NCI-H146 treated with DMSO at 0.1 percent for 48 hours (cell line): ENCODE results near the gene CRIP2.
A peak's percentile ranks its signal among the peaks of the same experiment; 100 is the strongest.

Experiments used
- DNase-seq: peaks from one replicate; lab custom pipeline; 2025; ENCODE audit not compliant: unreplicated experiment; lab: John Stamatoyannopoulos, UW

Gene CRIP2

DNA sequence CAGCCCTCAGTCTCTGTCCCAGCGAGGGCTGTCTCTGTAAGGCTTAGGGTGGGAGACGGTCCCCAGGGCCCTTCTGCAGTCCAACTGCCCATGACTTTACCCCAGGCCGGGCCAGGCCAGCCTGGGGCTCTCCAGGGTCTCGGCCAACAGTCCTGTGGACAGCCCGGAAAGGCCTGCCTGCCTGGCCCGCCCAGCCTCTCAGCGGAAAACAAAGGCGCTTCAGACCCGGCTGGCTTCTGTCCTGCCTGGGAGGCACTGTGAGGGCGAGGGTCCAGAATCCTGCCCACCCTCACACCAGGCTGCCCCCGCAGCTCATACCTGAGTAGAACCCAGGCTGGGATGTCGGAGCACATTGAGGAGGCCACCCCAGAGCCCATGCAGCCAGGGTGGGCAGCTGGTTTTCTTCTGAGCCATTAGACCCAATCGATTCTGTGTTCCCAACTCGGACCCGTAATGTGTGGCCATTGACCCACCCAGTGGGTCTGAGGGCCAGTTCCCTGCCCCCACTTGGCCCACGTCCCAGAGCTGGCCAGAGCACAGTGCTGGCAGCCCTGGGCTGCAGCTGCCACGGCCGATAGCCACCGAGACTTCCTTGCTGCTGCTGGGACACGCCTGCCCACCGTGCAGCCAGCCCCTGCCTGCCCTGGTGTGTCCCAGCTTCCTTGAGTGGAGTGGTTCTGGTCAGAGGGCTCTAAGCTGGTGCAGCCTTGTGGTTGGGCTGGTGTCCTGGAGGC lies 1.6 kb downstream of the CRIP2 start:
- no peak for DNase-seq

DNA sequence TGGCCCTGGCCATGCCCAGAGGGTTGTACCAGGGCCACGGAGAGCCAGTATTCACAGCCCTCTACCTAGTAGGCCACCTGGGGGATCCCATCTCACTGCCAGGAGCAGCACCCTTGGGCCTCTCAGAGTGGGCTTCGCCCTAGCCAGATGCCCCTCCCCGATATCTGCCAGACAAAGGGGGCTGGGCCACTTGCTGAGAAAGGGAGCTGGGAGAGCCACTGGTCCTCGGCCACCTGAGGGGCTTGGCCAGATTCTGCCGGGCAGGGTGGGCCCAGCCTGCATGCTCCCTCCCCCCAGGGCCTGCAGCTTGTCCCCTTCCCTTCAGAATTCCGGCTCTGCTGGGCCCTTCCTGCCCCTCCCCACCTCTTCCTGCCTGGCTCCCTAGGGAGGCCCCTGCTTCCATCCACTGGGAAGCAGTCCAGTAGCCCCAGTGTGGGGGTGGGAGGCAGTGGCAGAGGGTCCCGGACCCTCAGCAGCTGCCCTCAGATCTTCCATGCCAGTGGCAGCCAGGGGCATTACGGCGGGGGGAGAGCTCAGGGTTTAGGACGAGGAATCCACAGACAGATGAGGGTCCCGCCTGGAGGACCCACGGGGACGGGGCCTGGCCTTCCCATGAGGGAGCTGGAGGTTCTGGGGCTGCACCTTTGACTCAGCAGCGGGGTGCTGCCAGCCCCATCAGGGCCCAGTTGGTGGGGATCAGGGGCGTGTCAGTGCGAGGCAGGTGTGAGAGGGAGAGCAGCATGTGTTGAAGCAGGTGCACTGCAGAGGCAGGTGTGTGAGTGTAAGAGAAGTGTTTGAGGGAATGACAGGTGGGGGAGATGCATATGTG lies 2.4 kb downstream of the CRIP2 start:
- no peak for DNase-seq

DNA sequence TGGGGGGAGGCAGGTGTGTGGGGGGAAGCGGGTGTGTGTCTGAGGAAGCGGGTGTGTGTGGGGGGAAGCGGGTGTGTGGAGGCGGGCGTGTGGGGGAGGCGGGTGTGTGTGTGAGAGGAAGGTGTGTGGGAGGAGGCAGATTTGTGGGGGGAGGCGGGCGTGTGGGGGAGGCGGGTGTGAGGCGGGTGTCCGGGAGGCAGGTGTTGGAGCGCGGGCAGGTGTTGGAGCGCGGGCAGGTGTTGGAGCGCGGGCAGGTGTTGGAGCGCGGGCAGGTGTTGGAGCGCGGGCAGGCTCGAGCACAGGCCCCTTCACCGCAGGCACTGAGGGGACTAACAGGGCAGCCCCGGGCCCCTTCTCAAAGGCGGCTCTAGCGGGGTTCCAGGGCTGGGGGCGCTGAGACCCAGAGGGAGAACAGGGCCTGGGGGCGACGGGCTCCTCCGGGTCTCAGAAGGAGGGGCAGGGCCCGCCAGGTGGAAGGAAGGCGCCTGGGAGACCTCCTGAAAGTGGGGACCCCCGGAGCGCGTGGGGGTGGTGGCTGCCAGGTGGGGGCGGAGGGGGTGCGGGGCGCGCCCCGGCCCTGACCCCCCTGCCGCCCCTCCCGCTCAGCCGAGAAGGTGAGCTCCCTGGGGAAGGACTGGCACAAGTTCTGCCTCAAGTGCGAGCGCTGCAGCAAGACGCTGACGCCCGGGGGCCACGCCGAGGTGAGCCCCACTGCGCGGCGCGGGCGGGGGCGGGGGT lies 3.2 kb downstream of the CRIP2 start:
- no peak for DNase-seq

DNA sequence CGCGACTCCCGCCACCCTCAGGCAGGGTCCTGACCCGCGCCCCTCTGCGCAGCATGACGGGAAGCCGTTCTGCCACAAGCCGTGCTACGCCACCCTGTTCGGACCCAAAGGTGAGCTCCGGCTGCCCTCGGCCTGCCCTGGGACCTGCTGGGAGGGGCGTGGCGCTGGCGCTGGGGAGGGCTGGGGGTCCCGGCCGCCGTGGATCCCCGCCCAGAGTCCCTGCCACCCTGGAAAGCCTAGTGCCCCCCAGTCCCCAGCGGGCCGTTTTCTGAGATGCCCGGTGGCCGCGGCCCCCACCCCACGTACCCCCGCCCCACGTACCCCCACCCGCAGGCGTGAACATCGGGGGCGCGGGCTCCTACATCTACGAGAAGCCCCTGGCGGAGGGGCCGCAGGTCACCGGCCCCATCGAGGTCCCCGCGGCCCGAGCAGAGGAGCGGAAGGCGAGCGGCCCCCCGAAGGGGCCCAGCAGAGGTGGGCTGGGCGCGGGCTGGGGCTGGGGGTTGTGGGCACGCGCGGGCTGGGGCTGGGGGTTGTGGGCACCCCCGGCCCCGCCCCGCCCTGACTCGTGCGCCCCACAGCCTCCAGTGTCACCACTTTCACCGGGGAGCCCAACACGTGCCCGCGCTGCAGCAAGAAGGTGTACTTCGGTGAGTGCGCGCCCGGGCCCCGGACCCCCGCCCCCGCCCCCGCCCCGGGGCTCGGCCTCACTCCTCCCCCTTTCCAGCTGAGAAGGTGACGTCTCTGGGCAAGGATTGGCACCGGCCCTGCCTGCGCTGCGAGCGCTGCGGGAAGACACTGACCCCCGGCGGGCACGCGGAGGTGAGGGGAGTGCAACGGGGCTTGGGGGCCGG lies 4.0 kb downstream of the CRIP2 start:
- no peak for DNase-seq

DNA sequence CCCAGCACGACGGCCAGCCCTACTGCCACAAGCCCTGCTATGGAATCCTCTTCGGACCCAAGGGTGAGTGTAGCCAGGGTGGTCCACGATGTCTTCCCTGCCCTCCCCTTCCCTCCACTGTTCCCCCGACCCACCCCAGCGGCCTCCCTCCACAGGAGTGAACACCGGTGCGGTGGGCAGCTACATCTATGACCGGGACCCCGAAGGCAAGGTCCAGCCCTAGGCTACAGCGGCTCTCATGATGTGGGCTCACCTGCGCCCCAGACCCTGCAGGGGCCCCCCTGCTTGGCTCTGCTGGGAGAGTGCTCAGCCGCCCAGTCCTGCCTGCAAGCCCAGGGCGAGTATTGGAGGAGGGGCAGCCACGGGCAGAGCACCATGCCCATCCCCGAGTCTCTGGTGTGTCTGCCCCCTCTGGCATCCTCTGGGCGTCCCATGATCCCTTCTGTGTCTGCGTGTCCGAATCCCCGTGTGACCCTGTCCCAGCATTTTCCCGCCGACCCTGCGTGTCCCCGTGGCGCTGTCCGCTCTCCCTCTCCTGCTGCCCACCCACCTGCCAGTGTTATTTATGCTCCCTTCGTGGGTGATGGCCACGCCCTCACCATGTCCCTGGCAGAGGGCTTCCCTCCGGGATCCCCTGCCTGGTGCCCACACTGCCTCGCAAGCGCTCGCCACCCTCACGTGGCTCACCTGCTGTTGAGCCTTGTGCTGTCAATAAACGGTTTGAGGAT lies 5.0 kb downstream of the CRIP2 start:
- DNase-seq = no peak

DNA sequence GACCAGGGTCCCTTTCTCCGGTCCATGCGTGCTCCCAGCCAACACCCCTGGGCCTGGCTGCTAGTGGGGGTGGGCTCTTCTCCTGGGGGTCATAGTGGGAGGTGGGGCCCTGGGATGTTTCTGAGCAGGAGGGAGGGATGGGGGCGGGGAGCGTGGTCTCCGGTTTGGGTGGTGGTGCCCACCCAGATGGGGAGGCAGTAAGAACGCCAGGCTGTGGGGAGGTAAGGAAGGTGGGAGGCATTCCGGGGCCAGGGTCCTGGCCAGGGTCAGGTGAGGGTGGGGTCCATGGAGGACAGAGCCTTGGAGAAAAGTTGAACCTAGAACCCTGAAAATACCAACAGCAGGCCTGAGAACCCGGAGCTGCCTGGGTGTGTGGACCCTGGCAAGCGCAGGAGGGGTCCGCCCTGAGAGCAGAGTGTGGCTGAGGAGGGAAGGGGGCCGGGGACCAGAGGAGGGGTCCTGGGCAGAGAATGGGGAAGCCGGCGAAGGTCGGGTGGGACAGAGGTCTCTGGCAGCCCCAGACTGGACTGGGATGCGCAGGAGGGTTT lies 5.7 kb downstream of the CRIP2 start:
- DNase-seq = no peak

DNA sequence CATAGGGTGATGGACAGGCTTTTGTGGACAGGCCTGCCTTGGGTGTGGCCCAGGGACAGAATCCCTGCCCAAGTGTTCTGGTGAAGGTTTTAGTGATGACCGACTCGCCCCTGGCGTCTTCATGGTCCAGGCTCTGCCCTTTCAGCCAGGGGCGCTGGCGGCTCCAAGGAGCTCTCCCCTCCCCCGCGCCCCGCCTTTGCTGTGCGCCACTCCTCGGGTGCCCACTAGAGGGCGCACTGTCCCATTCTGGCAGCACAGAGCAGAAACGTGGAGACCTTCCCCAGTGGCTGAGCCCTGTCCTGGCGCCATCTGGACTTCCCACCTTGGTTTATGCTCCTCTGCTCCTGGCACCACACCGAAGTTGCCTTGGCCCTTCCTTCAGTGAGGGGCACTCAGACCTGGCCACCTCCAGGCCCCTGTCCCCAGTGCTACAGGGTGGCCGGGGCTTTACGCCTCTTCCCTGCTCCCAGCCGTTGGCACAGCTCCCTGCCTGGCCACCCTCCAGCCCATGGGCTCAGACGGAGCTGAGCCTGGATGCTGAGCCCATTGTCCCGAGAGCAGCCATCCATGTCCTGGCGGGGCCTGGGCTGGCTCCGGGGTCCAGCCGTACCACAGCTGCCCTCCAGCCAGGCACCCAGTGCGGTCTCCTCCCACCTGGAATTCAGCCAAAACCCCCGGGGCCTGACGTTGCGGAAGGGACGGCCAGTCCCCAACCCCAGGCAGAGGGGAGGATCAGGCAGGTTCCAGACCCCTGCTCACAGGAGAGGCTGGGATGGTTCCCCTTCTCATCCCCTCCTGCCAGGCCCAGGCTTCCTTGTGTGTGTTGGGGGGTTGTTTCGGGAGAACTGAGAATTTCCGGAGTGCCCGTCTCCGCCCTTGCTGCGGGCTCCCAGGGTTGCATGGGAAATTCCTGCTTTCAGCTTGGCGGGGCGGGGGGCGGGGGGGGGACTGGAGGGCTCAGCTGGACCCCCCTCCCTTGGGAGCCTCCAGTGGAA lies 6.5 kb downstream of the CRIP2 start:
- DNase-seq = peak; percentile 84

DNA sequence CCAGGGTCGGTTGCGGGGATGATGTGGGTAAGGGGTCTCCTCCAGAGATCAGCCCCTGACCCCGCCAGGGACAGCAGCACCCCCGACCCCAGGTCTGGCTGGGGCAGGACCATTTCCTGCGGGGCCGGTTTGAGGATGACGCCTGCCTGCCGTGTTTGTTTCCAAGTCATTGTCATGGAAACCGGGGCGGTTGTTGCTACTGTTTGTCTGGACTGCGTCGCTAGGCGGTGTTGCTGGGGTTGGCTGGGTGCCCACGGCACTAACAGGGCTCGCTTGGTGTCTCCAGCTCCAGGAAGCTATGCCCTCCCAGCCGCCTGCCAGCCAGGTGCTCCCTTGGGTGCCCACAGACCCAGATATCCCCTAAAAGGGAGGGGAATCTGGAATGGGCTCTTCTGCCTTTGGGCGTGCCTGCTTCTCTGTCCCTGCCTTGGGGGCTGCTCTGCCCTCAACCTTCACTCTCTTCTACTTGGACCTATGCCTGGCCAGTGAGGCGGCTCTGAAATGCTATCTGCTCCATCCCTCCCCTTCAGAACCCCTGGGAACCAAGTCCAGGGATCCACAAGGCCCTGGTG lies 7.4 kb downstream of the CRIP2 start:
- peak; percentile 91 for DNase-seq

DNA sequence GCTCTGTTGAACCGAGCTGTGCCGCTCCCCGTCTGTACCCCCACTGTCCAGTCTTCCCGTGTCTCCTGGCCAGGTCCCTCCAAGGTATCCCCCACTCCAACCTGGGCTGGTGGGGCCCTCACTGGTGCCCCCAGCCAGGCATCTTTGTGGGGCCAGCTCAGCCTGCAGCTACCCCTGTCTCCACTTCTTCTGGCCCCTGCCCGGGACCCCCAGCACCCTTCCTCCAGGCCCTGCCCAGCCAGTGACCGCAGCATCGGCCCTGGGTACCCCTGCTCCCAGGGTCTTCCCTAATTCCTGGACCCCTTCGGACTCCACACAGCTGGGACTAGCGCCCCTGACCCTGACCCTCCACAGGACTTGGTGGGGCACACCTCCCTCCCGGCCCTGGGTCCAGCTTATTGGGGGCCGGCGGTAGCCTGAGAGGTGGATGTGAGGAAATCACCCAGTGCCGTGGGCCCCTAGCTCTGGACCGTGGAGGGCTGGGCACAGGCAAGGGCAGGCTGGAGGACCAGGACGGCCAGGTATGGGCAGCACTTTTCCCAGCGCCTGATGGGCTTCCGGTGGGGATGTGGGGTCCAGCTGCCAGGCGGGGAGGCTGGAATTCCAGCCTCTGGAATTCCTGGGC lies 8.0 kb downstream of the CRIP2 start:
- no peak for DNase-seq

DNA sequence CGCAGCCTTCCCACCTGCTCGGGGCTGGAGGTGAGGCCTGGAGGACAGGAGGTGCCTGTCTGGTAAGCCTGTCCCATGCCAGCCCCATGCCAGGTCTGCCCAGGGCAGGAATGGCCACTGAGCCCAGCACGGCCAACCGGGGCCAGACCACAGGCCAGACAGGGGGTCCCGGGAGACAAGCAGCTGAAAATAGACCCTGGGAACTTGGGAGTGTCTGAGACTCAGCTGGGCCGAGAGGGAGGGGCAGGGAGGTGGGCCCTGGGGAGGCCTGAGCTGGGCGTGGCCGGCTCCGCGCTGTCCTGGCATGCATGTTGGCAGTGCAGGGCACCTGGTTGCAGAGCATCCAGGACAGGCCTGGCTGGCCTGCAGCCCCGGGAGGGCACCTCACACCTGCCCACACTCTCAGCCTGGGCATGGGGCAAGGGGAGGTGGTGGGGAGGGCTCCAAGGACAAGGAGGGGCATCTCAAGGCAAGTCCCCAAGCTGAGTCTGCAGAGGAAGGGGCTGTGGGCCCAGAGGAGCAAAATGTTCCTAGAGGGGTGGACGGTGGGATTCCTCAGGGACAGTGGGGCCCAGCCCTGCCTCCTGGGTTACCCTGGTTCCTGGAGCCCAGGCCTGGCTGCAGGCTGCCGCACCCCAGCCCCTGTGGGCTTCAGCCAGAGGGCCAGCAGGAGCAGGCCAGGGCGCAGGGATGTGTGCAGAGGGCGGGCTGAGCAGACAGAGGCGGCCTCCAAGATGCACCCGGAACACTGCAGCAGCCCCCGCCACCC lies 8.9 kb downstream of the CRIP2 start:
- DNase-seq = no peak

DNA sequence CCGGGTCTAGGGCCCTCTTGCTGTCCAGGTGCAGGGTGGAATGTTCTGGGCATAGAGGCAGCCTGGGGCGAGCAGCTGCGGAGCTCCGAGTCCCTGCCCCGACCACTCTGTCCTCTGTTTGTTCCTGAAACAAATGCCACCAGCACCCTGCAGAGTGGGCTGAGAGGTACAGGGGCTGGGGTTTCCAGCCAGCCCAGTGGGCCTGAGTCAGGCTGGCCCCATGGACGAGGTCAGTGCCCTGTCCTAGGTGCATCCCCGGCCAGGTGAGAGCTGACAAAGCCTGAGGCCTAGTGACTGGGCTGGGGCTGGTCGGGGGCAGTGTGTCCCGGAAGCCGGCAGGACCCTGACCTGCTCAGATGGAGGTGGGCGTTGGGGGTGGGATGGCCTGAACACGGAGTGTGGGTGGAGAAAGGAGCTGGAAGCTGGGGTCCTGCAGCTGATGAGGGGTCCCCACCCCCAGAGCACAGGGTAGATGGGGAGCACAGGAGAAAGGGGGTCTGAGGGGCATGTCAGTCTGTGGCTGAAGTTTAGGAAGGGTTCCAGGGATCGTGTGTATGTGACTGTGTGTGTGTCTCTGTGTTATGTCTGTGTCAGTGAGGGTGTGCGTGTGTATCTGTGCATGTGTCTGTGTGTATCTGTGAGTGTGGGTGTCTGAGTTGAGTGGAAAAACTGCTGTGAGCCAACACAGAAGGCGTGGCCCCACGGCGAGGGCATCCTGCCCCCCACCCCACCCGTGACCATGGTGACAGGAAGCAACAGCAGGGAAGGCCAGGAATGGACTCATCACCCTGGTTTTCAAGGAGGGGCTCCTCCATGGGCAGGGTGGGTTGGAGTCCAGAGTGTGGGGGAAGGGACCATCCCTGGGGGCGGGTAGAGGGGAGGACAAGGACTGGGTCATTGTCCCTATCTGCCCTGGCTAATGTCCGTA lies 9.7 kb downstream of the CRIP2 start:
- no peak for DNase-seq

DNA sequence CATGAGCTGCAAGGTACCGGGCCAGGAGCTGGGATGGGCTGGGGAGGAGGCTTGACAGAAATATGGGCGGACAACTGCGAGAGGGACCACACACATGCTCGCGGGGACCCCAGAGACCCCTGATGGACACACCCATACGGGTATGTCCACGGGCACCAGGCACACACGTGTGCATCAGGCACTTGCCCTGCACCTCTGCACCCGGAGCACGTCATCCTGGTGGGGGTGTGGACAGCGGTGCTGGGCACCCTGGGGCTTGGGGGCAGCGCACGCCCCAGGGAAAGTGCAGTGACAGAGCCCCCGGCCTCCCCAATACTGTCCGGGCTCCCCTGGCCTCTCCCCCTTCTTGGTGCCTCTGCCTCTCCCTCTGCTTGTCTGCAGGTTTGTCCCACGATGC lies 10.4 kb downstream of the CRIP2 start:
- no peak for DNase-seq

DNA sequence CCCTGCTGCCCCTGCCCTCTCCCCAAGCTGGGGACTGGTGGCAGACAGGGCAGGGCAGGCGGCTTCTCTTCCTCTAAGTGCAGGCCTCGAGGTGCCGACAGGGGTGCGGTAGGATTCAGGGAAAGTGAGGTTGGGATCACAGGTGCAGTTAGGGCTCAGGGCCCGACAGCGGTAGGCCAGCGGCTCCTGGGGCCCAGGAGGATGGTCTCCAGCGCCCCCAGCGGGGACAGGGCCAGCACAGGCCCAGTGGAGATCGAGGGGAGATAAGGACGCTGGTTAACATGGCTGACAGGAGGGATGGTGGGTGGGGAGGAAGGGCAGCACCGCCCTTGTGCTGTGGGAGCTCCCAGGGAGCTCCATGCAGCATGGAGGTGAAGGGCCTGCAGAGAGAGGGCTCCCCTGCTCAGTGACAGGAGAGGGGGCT lies 11.1 kb downstream of the CRIP2 start:
- DNase-seq = peak; percentile 57

DNA sequence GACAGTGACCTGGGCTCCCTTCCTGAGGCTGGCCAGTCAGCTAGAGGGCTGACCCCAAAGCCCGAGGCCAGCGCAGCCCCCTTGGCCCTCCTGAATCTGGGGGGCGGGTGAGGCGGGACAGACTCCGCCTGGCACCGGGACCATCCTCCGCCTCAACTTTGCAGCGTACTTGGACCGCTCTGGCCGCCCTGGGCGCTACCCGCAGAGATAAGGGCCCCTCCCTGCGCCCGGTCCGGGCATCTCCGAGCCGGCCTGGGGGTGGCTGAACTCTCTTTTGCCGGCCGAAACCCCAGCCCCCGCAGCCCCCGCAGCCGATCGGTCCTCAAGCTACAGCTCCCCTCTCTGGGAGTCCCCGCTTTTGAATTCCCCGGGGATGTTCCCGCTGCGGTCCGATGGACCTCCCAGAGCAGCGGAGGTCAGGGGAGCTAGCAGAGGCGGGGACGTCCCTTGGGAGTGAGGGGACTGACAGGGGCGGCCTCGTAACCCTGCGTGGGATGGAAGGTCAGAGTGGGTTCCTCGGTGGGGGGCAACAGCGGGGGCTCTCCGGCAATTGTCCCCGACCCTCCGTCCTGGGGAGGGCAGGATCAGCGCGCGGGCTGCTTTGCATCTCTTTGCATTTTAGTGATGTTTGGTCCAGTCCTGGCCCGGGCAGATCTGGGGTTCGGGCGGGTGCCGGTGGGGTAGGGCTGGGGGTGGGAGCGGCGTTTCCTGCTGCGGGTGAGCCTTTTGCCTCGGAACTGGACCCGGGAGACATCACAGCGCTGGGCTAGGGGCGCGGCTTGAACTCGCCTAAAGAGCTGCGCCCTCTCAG lies 11.7 kb downstream of the CRIP2 start, which contains the start of gene CRIP1:
TSS of gene CRIP1 (plus strand) at position 724 of the 811 bp plus-strand sequence. CDS start 374 bp downstream, outside the sequence.
- no peak for DNase-seq

DNA sequence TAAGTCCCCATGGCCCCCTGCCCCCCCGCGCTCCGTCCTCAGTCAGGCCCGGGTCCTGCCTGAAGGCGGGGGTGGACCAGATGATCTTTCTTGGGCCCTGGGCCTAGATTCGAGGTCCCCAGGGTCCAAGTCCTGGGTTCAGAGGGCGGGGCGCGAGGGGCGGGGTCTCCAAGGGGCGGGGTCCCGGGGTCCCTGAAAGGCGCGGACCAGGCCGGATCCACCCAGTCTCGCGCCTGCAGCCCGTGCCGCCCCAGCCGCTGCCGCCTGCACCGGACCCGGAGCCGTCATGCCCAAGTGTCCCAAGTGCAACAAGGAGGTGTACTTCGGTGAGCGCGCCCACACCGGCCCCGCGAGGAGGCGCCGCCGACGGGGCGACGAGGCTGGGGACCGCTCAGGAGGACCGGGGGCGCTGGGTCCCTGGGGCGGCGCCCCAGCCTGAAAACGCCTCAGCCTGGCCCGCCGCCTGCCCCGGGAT lies 12.4 kb downstream of the CRIP2 start:
- DNase-seq = no peak
